HG02571 (cell line): ENCODE measurements around the gene STK32B.
"Not testable (repeated sequence)": the region's sequence is repeated elsewhere in the genome, so short reads cannot be mapped to it uniquely, and the experiment has no call there.

Experiments used
- ATAC-seq: cut with Tn5 transposase; IDR thresholded peaks from one replicate; pipeline ENCODE4 v1.9.1; 2021; ENCODE audit warnings: mild to moderate bottlenecking, moderate library complexity; ENCODE audit not compliant: unreplicated experiment

Gene STK32B

GRCh38 chr4:5157791-5158770 is 106.8 kb downstream of the STK32B start:
- ATAC-seq: no peak

- no peak for ATAC-seq
Measured at GRCh38 chr4:5158825-5159224, 107.5 kb downstream of the STK32B start.

- ATAC-seq: no peak
Measured at GRCh38 chr4:5160668-5161067, 109.4 kb downstream of the STK32B start.

- no peak for ATAC-seq
Measured at GRCh38 chr4:5162909-5163508, 111.7 kb downstream of the STK32B start.

- no peak for ATAC-seq
Measured at GRCh38 chr4:5164221-5164912, 113.1 kb downstream of the STK32B start.

GRCh38 chr4:5165420-5166369 is 114.4 kb downstream of the STK32B start:
- ATAC-seq: no peak

GRCh38 chr4:5166377-5166776 is 115.1 kb downstream of the STK32B start:
- no peak for ATAC-seq

GRCh38 chr4:5168891-5169290 is 117.6 kb downstream of the STK32B start:
- ATAC-seq: no peak

GRCh38 chr4:5175836-5176235 is 124.6 kb downstream of the STK32B start:
- ATAC-seq: not testable (repeated sequence)

GRCh38 chr4:5184606-5185005 is 133.3 kb downstream of the STK32B start:
- no peak for ATAC-seq

GRCh38 chr4:5185551-5185950 is 134.3 kb downstream of the STK32B start:
- ATAC-seq: no peak

GRCh38 chr4:5186271-5187064 is 135.2 kb downstream of the STK32B start:
- no peak for ATAC-seq

- ATAC-seq: no peak
Measured at GRCh38 chr4:5188130-5188529, 136.8 kb downstream of the STK32B start.

- ATAC-seq: no peak
Measured at GRCh38 chr4:5191831-5192230, 140.6 kb downstream of the STK32B start.

- ATAC-seq: no peak
Measured at GRCh38 chr4:5192271-5192670, 141.0 kb downstream of the STK32B start.

GRCh38 chr4:5192678-5193077 is 141.4 kb downstream of the STK32B start:
- no peak for ATAC-seq

- ATAC-seq: no peak
Measured at GRCh38 chr4:5198656-5199541, 147.6 kb downstream of the STK32B start.

- no peak for ATAC-seq
Measured at GRCh38 chr4:5199912-5200311, 148.6 kb downstream of the STK32B start.

GRCh38 chr4:5200513-5200912 is 149.2 kb downstream of the STK32B start:
- no peak for ATAC-seq
